Fibroblast of lung (primary cell): Measurements from ENCODE around the gene PMS1.

Experiments used
- EZH2 ChIP-seq: IDR thresholded peaks from 2 replicates; pipeline ENCODE4 v1.5.1; 2012; ENCODE audit warnings: low read length, control low read depth, mild to moderate bottlenecking; ENCODE audit errors: missing control alignments
- TF ChIP-seq, protein P1 (sequence below), 2 donors: IDR thresholded peaks in 1 of 2; conservative IDR thresholded peaks in 1 of 2; 1 replicate in 1 of 2; 2 replicates in 1 of 2; pipeline ENCODE4 v1.5.1; 2011 to 2012; ENCODE audit warnings: low read length in 2 of 2, control low read depth in 1 of 2, inconsistent platforms in 1 of 2, low read depth in 1 of 2, mild to moderate bottlenecking in 1 of 2

DNA sequence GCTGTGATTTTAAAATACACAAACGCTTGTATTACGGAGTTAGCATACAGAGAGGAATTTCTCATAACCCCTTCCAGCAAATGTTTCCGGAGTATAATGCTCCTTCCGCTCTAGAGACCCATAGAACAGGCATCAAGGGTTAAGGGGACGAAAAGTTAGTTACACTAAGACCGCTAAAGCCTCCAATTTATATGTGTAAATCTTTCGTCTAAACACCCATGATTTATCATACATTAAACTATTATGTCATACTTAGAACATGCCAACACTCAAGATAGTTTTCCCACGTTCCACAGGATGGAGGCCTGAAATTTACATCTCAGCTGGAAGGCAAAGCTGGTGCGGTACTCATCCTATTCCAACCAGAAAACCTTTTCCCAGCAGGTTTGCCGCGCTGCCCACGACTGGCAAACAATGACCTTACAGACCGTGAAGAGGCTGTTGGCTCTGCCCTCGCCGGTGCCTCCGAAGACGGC lies 761 bp upstream of the PMS1 start:
- TF ChIP-seq, protein P1, sequence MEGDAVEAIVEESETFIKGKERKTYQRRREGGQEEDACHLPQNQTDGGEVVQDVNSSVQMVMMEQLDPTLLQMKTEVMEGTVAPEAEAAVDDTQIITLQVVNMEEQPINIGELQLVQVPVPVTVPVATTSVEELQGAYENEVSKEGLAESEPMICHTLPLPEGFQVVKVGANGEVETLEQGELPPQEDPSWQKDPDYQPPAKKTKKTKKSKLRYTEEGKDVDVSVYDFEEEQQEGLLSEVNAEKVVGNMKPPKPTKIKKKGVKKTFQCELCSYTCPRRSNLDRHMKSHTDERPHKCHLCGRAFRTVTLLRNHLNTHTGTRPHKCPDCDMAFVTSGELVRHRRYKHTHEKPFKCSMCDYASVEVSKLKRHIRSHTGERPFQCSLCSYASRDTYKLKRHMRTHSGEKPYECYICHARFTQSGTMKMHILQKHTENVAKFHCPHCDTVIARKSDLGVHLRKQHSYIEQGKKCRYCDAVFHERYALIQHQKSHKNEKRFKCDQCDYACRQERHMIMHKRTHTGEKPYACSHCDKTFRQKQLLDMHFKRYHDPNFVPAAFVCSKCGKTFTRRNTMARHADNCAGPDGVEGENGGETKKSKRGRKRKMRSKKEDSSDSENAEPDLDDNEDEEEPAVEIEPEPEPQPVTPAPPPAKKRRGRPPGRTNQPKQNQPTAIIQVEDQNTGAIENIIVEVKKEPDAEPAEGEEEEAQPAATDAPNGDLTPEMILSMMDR (conservative IDR thresholded peaks at IDR 0.05 in 1 of 2, IDR thresholded peaks at IDR 0.05 in 1 of 2; ENCODE audit: low read depth in 1 of 2, low read length in 2 of 2): no peak
- TF ChIP-seq EZH2: no peak
